HEK293 (cell line): ENCODE measurements around the gene BAD.

Experiments used
- CTCF ChIA-PET: fragments of 350-600 bp; formaldehyde crosslinking; extraction: SDS; loops from one replicate; lab custom pipeline; 2021; ENCODE audit warnings: antibody characterized with exemption; lab: Yijun Ruan, JAX
- POLR2A ChIA-PET: fragments of 300-600 bp; formaldehyde crosslinking; extraction: SDS; loops from one replicate; lab custom pipeline; 2020; ENCODE audit warnings: antibody characterized with exemption, inconsistent platforms; lab: Yijun Ruan, JAX
- H3K27ac ChIP-seq: fragments of 200-500 bp; sonication (Bioruptor generic); 2 replicates; pipeline ENCODE4 v1.5.1; 2014; ENCODE audit warnings: low read depth, low read length, control low read depth, inconsistent platforms; ENCODE audit errors: extremely low read depth
- H3K36me3 ChIP-seq, 2 experiments: fragments of 200-500 bp in 1 of 2; sonication (Bioruptor generic) in 1 of 2; 1 replicate in 1 of 2; 2 replicates in 1 of 2; pipeline ENCODE4 v1.5.1; 2014 to 2017; ENCODE audit warnings: inconsistent platforms in 2 of 2, low read length in 2 of 2; ENCODE audit not compliant: control insufficient read depth in 2 of 2, insufficient read depth in 1 of 2
- H3K4me1 ChIP-seq: fragments of 200-500 bp; sonication (Bioruptor generic); 2 replicates; pipeline ENCODE4 v1.5.1; 2014; ENCODE audit warnings: mild to moderate bottlenecking, low read length, inconsistent platforms; ENCODE audit not compliant: control insufficient read depth, insufficient read depth
- H3K4me3 ChIP-seq: 2 replicates; pipeline ENCODE4 v1.5.1; 2011; ENCODE audit warnings: low read depth, mild to moderate bottlenecking, control low read depth, low read length, moderate library complexity
- H3K9me3 ChIP-seq: fragments of 200-500 bp; sonication (Bioruptor generic); 2 replicates; pipeline ENCODE4 v1.5.1; 2014; ENCODE audit warnings: low read depth, low read length, inconsistent platforms; ENCODE audit not compliant: control insufficient read depth, insufficient read depth
- ELK4 ChIP-seq: IDR thresholded peaks from 2 replicates; pipeline ENCODE4 v1.6.1; 2011; ENCODE audit warnings: mild to moderate bottlenecking, low read depth, low read length, borderline replicate concordance
- GLI4 ChIP-seq: fragments of 450-650 bp; formaldehyde crosslinking; IDR thresholded peaks from 2 replicates; pipeline ENCODE4 v1.5.1; 2016; ENCODE audit warnings: missing biosample characterization, missing genetic modification characterization
- GLIS2 ChIP-seq: fragments of 450-650 bp; formaldehyde crosslinking; IDR thresholded peaks from 2 replicates; pipeline ENCODE4 v1.5.1; 2016; ENCODE audit warnings: missing biosample characterization, missing genetic modification characterization
- HIC1 ChIP-seq: fragments of 450-650 bp; formaldehyde crosslinking; IDR thresholded peaks from 2 replicates; pipeline ENCODE4 v1.5.1; 2016; ENCODE audit warnings: missing biosample characterization, missing genetic modification characterization
- IKZF3 ChIP-seq: fragments of 450-650 bp; IDR thresholded peaks from 2 replicates; pipeline ENCODE4 v1.5.0; 2018; ENCODE audit warnings: missing biosample characterization, mild to moderate bottlenecking, missing genetic modification characterization, moderate library complexity
- INSM2 ChIP-seq: fragments of 450-650 bp; formaldehyde crosslinking; IDR thresholded peaks from 2 replicates; pipeline ENCODE4 v1.5.1; 2016; ENCODE audit warnings: missing biosample characterization, missing genetic modification characterization
- KLF8 ChIP-seq: fragments of 450-650 bp; formaldehyde crosslinking; IDR thresholded peaks from 2 replicates; pipeline ENCODE4 v1.5.1; 2016; ENCODE audit warnings: missing biosample characterization, missing genetic modification characterization
- RBAK ChIP-seq: fragments of 450-650 bp; formaldehyde crosslinking; IDR thresholded peaks from 2 replicates; pipeline ENCODE4 v1.5.1; 2016; ENCODE audit warnings: missing biosample characterization, missing genetic modification characterization
- REPIN1 ChIP-seq: fragments of 450-650 bp; formaldehyde crosslinking; IDR thresholded peaks from 2 replicates; pipeline ENCODE4 v1.5.1; 2017; ENCODE audit warnings: missing biosample characterization, missing genetic modification characterization, low read depth
- ZBTB8A ChIP-seq: fragments of 450-650 bp; formaldehyde crosslinking; IDR thresholded peaks from 2 replicates; pipeline ENCODE4 v1.5.1; 2016; ENCODE audit warnings: missing biosample characterization, missing genetic modification characterization
- ZNF10 ChIP-seq: fragments of 450-650 bp; formaldehyde crosslinking; IDR thresholded peaks from 2 replicates; pipeline ENCODE4 v1.5.1; 2017; ENCODE audit warnings: missing biosample characterization, missing genetic modification characterization
- ZNF175 ChIP-seq: fragments of 450-650 bp; formaldehyde crosslinking; IDR thresholded peaks from 2 replicates; pipeline ENCODE4 v1.5.1; 2016; ENCODE audit warnings: missing biosample characterization, missing genetic modification characterization
- ZNF19 ChIP-seq: fragments of 450-650 bp; formaldehyde crosslinking; IDR thresholded peaks from 2 replicates; pipeline ENCODE4; 2016; ENCODE audit warnings: missing biosample characterization, missing genetic modification characterization, low read depth
- ZNF2 ChIP-seq: fragments of 450-650 bp; formaldehyde crosslinking; IDR thresholded peaks from 2 replicates; pipeline ENCODE4 v1.5.1; 2016; ENCODE audit warnings: missing biosample characterization, missing genetic modification characterization
- ZNF26 ChIP-seq: fragments of 450-650 bp; formaldehyde crosslinking; IDR thresholded peaks from 2 replicates; pipeline ENCODE4 v1.5.1; 2016; ENCODE audit warnings: missing biosample characterization, missing genetic modification characterization
- ZNF274 ChIP-seq, 2 experiments: fragments of 200-500 bp in 1 of 2; fragments of 450-650 bp in 1 of 2; sonication (Bioruptor generic) in 1 of 2; formaldehyde crosslinking in 1 of 2; IDR thresholded peaks; 2 replicates each; pipeline versions ENCODE4 v1.5.1 to v1.6.1; 2014 to 2016; ENCODE audit warnings: borderline replicate concordance in 1 of 2, inconsistent platforms in 1 of 2, low read length in 1 of 2, missing biosample characterization in 1 of 2, missing genetic modification characterization in 1 of 2
- ZNF404 ChIP-seq: fragments of 450-650 bp; formaldehyde crosslinking; IDR thresholded peaks from 2 replicates; pipeline ENCODE4 v1.5.1; 2017; ENCODE audit warnings: missing biosample characterization, missing genetic modification characterization
- ZNF513 ChIP-seq: fragments of 450-650 bp; IDR thresholded peaks from 2 replicates; pipeline ENCODE4 v1.5.1; 2018; ENCODE audit warnings: missing biosample characterization, missing genetic modification characterization
- ZNF529 ChIP-seq: fragments of 450-650 bp; formaldehyde crosslinking; IDR thresholded peaks from 2 replicates; pipeline ENCODE4 v1.5.1; 2017; ENCODE audit warnings: missing genetic modification characterization, missing biosample characterization; ENCODE audit not compliant: insufficient replicate concordance
- ZNF600 ChIP-seq: fragments of 450-650 bp; formaldehyde crosslinking; IDR thresholded peaks from 2 replicates; pipeline ENCODE4 v1.5.1; 2016; ENCODE audit warnings: missing biosample characterization, missing genetic modification characterization
- ZNF610 ChIP-seq: fragments of 450-650 bp; formaldehyde crosslinking; IDR thresholded peaks from 2 replicates; pipeline ENCODE4 v1.5.1; 2016; ENCODE audit warnings: missing biosample characterization, missing genetic modification characterization, borderline replicate concordance
- ZNF654 ChIP-seq: fragments of 450-650 bp; formaldehyde crosslinking; IDR thresholded peaks from 2 replicates; pipeline ENCODE4 v1.5.1; 2016; ENCODE audit warnings: low read depth, missing biosample characterization, missing genetic modification characterization
- ZNF830 ChIP-seq: fragments of 450-650 bp; IDR thresholded peaks from 2 replicates; pipeline ENCODE4 v1.5.0; 2018; ENCODE audit warnings: missing biosample characterization, missing genetic modification characterization, low read depth, mild to moderate bottlenecking, moderate library complexity
- ZSCAN5A ChIP-seq: fragments of 450-650 bp; formaldehyde crosslinking; IDR thresholded peaks from 2 replicates; pipeline ENCODE4 v1.5.1; 2016; ENCODE audit warnings: missing biosample characterization, missing genetic modification characterization

Gene BAD

GRCh38 chr11:64317325-64317960 is 33.0 kb upstream of the BAD start, which contains the start of gene TRMT112 (continued):
- TF ChIP-seq ZNF2 (peak; percentile 63; the same call in 1 of the 2 replicates), ZSCAN5A (tag by site-specific recombination) (no peak), ELK4 (peak; percentile 95), RBAK (no peak)

- Histone ChIP-seq H3K4me1 (no peaks in the 10 kb centered on the region), H3K9me3 (no peaks in the 10 kb centered on the region), H3K27ac (peak overlapping the region; percentile 88), H3K4me3 (peak overlapping the region; percentile 90), H3K36me3 (peaks cover 0 to 53% of the 10 kb centered on the region in 2 experiments; a peak in 1 of 3 replicates)
- ChIA-PET CTCF (interaction anchor here (0.6 to 5.0 kb wide), 15 partner anchors 12 to 336 kb away, joined by 3 to 85 read pairs (median 6); partner anchors contain the start of gene CCDC88B), POLR2A (interaction anchor here (0.6 to 4.0 kb wide), 23 partner anchors 9 to 135 kb away, joined by 3 to 43 read pairs (median 7); partner anchors contain the start of genes BAD, ESRRA, FKBP2 and RPS6KA4)
- TF ChIP-seq GLIS2 (tag by site-specific recombination) (no peak), REPIN1 (tag by site-specific recombination) (no peak), ZNF610 (tag by site-specific recombination) (peak; percentile 79; the same call in 1 of the 2 replicates), ZNF26 (tag by site-specific recombination) (no peak), INSM2 (tag by site-specific recombination) (no peak), ZNF175 (tag by site-specific recombination) (no peak), ZNF513 (tag by site-specific recombination) (no peak), ZNF600 (tag by site-specific recombination) (0 out of 2 replicates have a peak, but pooled peaks have one; percentile 46), IKZF3 (tag by site-specific recombination) (no peak), ZBTB8A (tag by site-specific recombination) (peak; percentile 68), ZNF274 (IDR thresholded peaks at IDR 0.05; ENCODE audit: low read length) (no peak), ZNF274 (tag by site-specific recombination; IDR thresholded peaks at IDR 0.05; ENCODE audit: borderline replicate concordance) (no peak), GLI4 (tag by site-specific recombination) (no peak), KLF8 (tag by site-specific recombination) (0 out of 2 replicates have a peak, but pooled peaks have one; percentile 67), ZNF404 (tag by site-specific recombination) (no peak), ZNF19 (tag by site-specific recombination) (no peak), ZNF830 (tag by site-specific recombination) (no peak), ZNF529 (tag by site-specific recombination) (no peak), ZNF10 (tag by site-specific recombination) (peak; percentile 65), ZNF654 (tag by site-specific recombination) (peak; percentile 20; the same call in 1 of the 2 replicates), HIC1 (tag by site-specific recombination) (no peak), RBAK (no peak)
These were observed 32.3 kb upstream of the BAD start for GRCh38 chr11:64316672-64317324.
